ENCODE measurements around the gene CHST6.
A peak's percentile ranks its signal among the peaks of the same experiment; 100 is the strongest.
"Not testable (repeated sequence)": the region's sequence is repeated elsewhere in the genome, so short reads cannot be mapped to it uniquely, and the experiment has no call there.

The CHST6 gene

DNA sequence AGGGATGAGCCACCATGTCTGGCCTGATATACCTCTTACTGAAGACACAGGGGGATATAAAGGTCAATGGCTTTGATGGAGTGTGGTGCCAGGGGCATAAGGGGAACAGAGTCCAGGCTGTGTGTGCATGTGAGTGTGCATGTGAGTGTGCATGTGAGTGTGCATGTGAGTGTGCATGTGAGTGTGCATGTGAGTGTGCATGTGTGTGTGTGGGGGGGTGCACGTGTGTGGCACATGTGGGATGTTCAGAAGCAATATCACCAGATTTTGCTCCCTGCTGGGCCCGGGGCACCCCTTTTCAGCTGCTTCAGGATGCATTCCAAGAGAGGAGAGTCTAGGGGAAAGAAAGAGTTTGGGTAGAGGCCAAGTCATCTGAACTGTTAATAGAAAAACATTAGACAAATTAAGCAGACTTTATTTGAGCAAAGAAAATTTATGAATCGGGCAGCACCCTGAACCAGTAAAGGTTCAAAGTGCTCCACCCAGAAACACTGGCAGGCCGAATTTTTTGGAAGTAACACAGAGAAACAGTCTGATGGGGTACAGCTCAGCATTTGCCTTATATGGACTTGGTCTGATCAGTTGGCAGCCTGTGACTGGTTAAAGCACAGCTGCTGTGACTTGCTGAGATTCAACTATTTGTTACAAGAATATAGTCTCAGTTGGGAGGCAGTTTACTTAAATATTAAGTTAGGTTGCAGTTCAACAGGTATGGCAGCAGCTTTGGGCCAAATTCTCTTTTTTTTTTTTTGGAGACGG, 31.0 kb upstream of the CHST6 start:
- H3K27me3 Mint-ChIP-seq (ENCODE audit: low read depth) = peaks cover 3% of the 10 kb centered on the region
- H3K36me3 Mint-ChIP-seq (ENCODE audit: low read depth) = no peaks in the 10 kb centered on the region
- no peak overlapping the region for H3K4me3 Mint-ChIP-seq
- no peaks in the 10 kb centered on the region for H3K4me1 Mint-ChIP-seq (ENCODE audit: low read depth)
- DNase-seq (ENCODE audit: low spot score) = no peak
- H3K9me3 Mint-ChIP-seq = no peaks in the 10 kb centered on the region
- no peak overlapping the region for H3K27ac Mint-ChIP-seq

DNA sequence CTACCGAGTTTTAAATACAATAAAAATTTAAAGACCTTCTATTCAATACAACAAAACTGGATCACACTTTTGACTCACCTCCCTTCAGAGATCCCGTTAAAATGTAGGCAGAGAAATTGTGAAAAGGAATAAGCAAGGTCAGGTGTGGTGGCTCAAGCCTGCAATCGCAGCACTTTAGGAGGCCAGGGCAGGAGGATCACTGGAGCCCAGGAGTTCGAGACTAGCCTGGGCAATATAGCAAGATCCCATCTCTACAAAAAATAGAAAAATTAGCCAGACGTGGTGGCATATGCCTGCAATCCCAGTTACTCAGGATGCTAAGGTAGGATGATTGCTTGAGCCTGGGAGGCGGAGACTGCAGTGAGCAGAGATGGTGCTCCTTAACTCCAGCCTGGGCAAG, 23.9 kb upstream of the CHST6 start:
- no peak for DNase-seq (ENCODE audit: low spot score)
- no peak overlapping the region for H3K4me3 Mint-ChIP-seq
- peaks cover 7% of the 10 kb centered on the region for H3K4me1 Mint-ChIP-seq (ENCODE audit: low read depth)
- no peaks in the 10 kb centered on the region for H3K36me3 Mint-ChIP-seq (ENCODE audit: low read depth)
- peaks cover 3% of the 10 kb centered on the region for H3K27me3 Mint-ChIP-seq (ENCODE audit: low read depth)
- no peak overlapping the region for H3K27ac Mint-ChIP-seq
- no peaks in the 10 kb centered on the region for H3K9me3 Mint-ChIP-seq

DNA sequence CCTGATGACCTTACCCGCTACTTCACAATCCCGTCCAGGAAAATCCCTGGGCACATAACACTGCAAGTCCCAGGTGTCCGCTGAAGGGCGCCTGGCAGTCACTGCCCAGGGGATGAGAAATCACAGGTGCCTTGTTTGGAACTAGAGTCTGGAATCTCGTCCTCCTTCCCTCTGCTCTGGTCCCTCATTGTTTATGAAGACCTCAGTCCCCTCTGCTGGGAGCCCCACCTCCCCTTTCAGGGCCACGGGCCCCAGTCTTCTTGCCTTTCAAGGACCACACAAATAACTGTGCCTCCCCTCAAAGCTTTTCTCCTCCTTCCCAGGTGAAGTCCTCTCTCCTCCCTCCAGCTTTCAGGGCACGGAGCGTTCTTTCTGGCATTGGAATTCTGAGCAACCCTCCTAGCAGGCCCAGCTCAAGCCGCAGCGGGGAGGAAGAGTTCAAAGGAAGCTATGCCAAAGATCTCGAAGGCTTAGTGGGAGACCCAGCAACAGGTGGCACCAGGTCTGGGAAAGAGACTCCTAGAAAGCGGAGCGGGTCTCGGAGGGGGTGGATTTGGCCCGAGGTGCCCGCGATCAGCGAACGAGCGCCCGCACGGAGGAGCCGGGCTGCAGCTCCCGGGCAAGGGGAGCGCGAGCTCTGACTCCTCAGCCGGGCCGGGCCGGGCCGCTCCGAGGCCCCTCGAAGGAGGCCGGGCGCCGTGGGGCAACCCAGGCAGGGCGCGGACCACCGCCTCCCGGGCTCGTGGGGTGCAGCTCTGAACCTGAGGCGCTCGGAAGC, 21.1 kb upstream of the CHST6 start:
- H3K4me3 Mint-ChIP-seq = peak overlapping the region; percentile 72
- not testable (repeated sequence) for H3K27me3 Mint-ChIP-seq (ENCODE audit: low read depth); H3K9me3 Mint-ChIP-seq; H3K4me1 Mint-ChIP-seq (ENCODE audit: low read depth); H3K36me3 Mint-ChIP-seq (ENCODE audit: low read depth)
- peak; percentile 13 for DNase-seq (ENCODE audit: low spot score)
- H3K27ac Mint-ChIP-seq = peak overlapping the region; percentile 55

DNA sequence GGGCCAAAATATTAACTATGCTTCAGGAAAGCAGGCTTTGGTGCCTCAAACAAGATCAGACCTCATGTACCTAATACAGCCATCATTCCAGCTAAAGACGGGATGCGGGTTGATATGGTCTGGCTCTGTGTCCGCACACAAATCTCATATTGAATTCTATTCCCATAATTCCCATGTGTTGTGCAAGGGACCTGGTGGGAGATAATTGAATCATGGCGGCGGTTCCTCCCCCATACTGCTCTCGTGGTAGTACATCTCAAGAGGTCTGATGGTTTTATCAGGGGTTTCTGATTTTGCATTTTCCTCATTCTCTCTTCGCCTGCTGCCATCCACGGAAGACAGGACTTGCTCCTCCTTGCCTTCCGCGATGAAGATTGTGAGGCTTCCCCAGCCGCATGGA, 19.1 kb upstream of the CHST6 start:
- H3K27me3 Mint-ChIP-seq (ENCODE audit: low read depth) = no peaks in the 10 kb centered on the region
- H3K9me3 Mint-ChIP-seq = no peaks in the 10 kb centered on the region
- DNase-seq (ENCODE audit: low spot score) = no peak
- H3K36me3 Mint-ChIP-seq (ENCODE audit: low read depth) = no peaks in the 10 kb centered on the region
- H3K4me1 Mint-ChIP-seq (ENCODE audit: low read depth) = peaks cover 7% of the 10 kb centered on the region
- no peak overlapping the region for H3K4me3 Mint-ChIP-seq
- no peak overlapping the region for H3K27ac Mint-ChIP-seq

DNA sequence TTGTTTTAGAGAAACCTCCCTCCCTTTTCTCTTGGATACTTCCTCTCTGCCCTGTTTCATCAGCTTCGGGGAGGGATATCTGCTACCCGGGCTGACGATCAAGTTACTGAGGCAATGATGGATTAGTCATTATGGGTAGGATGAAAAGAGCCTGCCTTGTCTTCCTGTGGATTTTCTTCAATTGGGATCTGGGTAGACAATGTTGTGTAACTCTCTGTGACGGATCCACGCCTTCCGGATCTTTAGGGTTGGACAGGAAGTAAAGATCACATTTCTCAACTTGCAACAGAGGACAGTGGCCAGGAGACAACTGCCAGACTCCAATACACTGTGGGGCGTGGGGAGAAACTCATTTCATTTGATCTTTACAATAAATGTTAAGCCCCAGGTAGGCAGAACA, 11.3 kb upstream of the CHST6 start:
- no peak overlapping the region for H3K27ac Mint-ChIP-seq

DNA sequence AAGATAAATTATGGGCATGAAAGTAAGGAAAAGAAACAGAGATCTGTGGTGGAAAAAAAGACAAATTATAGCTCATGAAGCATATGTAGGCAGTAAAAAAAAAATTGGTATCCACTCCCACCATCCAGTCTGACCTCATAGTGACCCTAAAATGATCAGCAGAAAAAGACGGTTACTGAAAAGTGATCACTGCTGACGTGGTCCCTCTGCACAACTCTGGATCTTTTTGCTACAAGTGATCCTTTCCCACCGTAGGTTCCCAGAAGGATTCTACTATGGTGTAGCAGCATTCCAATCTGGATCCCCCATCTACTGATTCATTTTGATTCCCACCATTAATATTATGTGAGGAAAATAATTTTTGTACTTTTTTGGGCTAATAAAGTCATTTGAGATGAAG, 10.9 kb upstream of the CHST6 start:
- DNase-seq (ENCODE audit: low spot score) = no peak
- H3K4me1 Mint-ChIP-seq (ENCODE audit: low read depth) = no peaks in the 10 kb centered on the region
- peaks cover 12% of the 10 kb centered on the region for H3K27me3 Mint-ChIP-seq (ENCODE audit: low read depth)
- no peaks in the 10 kb centered on the region for H3K36me3 Mint-ChIP-seq (ENCODE audit: low read depth)
- H3K9me3 Mint-ChIP-seq = no peaks in the 10 kb centered on the region
- no peak overlapping the region for H3K4me3 Mint-ChIP-seq
- H3K27ac Mint-ChIP-seq = no peak overlapping the region

More for the DNA sequence above, 11.3 kb upstream of the CHST6 start:
- Mint-ChIP-seq H3K4me3 (no peak overlapping the region), H3K36me3 (ENCODE audit: low read depth) (no peaks in the 10 kb centered on the region), H3K4me1 (ENCODE audit: low read depth) (no peaks in the 10 kb centered on the region), H3K9me3 (no peaks in the 10 kb centered on the region), H3K27me3 (ENCODE audit: low read depth) (peaks cover 12% of the 10 kb centered on the region)
- DNase-seq (ENCODE audit: low spot score) = no peak

DNA sequence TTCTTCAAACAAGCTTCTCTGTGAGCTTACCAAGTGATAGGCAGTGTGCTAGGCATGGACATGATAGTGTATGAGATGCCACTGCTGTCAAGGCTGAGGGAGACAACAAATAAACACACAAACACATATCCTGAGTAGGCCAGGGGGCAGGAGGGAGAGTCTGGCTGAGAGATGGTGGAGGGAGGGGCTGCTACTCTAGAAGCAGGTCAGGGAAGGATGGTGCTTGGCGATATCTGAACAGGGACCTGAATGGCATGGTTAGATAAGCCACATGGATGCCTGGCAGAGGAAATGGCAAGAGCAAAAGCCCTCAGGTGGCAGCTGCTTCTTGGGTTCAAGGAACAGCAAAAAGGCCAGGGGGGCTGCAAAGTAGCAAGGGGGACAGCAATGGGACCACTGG, 8.6 kb upstream of the CHST6 start:
- peaks cover 14% of the 10 kb centered on the region for H3K27me3 Mint-ChIP-seq (ENCODE audit: low read depth)
- no peak overlapping the region for H3K27ac Mint-ChIP-seq
- no peak overlapping the region for H3K4me3 Mint-ChIP-seq
- no peaks in the 10 kb centered on the region for H3K4me1 Mint-ChIP-seq (ENCODE audit: low read depth)
- H3K36me3 Mint-ChIP-seq (ENCODE audit: low read depth) = no peaks in the 10 kb centered on the region
- DNase-seq (ENCODE audit: low spot score) = no peak
- no peaks in the 10 kb centered on the region for H3K9me3 Mint-ChIP-seq

DNA sequence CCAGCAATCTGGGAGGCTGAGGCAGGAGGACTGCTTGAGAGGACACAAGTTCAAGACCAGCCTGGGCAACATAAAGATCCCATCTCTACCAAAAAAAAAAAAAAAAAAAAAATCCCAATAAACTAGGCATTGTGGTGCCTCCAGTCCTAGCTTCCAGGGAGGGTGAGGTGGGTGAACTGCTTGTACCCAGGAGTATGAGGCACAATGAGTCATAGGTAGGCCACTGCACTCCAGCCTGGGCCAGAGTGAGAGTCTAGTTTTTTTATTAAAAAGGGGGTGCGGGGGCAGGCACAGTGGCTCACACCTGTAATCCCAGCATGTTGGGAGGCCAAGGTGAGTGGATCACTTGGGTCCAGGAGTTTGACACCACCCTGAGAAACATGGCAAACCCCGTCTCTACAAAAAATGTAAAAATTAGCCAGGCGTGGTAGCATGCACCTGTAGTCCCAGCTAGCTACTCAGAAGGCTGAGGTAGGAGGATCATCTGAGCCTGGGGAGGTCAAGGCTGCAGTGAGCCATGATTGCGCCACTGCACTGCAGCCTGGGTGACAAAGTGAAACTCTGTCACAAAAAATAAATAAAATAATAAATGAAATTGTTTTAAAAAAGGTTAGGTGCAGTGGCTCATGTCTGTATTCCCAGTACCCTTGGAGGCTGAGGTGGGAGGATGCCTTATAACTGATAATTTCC, 7.8 kb upstream of the CHST6 start:
- no peak for DNase-seq (ENCODE audit: low spot score)
- Mint-ChIP-seq H3K4me1 (ENCODE audit: low read depth) (no peaks in the 10 kb centered on the region), H3K36me3 (ENCODE audit: low read depth) (no peaks in the 10 kb centered on the region), H3K27ac (no peak overlapping the region), H3K27me3 (ENCODE audit: low read depth) (peaks cover 10% of the 10 kb centered on the region), H3K9me3 (no peaks in the 10 kb centered on the region), H3K4me3 (no peak overlapping the region)

DNA sequence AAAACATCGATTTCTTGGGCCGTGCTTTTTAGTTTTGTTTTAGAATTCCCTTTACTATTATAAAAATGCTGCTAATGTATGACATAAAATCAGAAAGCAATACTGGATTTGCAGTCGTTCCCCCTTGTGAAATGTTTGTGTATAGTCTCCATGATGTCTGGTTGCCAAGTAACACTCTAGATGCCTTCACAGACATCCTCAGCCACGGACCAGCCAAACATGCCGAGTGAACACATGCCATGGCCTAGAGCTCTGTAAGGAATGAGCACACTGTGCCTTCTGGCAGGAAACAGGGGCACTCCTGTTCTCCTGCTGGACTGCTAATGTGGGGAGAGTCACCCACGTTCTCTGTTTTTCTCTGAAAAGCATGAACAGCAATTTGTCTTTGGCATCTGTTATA, 6.6 kb upstream of the CHST6 start:
- H3K27me3 Mint-ChIP-seq (ENCODE audit: low read depth); H3K4me3 Mint-ChIP-seq; H3K27ac Mint-ChIP-seq; H3K36me3 Mint-ChIP-seq (ENCODE audit: low read depth); H3K9me3 Mint-ChIP-seq; DNase-seq (ENCODE audit: low spot score); H3K4me1 Mint-ChIP-seq (ENCODE audit: low read depth): not testable (repeated sequence)

DNA sequence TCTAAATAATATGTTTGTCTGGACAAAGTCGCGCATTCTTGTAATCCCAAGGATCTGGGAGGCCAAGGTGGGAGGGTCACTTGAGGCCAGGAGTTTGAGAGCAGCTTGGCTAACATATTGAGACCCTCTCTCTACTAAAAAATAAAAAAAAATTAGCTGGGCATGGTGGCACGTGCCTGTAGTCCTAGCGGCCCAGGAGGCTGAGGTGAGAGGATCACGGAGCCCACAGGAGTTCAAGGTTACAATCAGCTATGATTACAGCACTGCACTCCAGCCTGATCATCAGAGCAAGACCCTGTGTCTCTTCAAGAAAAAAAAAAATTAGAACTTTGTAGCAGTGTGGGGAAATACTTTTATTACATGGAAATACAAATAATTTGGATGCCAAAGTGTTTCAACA, 6.1 kb upstream of the CHST6 start:
- H3K27ac Mint-ChIP-seq = no peak overlapping the region
- H3K27me3 Mint-ChIP-seq (ENCODE audit: low read depth) = peaks cover 5% of the 10 kb centered on the region

DNA sequence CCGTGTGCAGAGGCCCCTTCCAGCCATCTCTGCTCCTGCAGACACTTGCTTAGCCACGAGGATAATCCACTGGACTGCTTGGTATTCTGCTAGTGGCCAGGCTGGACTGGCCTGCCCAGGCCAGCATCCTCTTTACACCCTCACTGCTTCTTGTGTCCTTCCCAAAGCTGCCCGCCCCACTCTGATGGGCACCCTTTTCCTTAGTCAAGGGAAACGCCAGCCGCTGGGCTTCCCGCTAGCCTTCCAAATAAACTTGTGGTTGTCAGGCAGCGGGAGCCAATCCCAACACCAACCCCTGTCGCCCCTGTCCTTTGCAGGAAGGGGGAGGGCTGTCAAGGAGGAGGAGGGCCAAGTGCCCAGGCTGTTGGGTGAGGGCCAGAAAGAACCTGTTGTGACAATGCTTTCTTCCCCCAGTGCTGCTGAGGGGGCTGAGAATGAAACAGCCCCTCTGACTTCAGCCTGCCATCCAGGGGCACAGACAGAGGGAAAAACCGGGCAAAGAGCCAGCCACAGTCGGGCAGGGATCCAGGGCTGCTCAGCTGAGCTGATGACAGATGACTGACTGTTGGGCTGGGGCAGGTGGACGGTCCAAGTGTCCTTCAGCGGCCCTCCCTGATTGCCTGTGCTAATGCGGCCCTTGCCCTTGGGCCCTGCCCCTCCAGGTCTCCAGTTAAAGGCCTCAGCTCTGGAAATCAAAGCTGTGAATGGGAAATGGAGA, 3.5 kb upstream of the CHST6 start:
- not testable (repeated sequence) for H3K9me3 Mint-ChIP-seq; H3K36me3 Mint-ChIP-seq (ENCODE audit: low read depth); H3K4me1 Mint-ChIP-seq (ENCODE audit: low read depth); H3K4me3 Mint-ChIP-seq; DNase-seq (ENCODE audit: low spot score); H3K27ac Mint-ChIP-seq
- peaks cover 12% of the 10 kb centered on the region for H3K27me3 Mint-ChIP-seq (ENCODE audit: low read depth)

More for the DNA sequence above, 6.1 kb upstream of the CHST6 start:
- DNase-seq (ENCODE audit: low spot score) = no peak
- Mint-ChIP-seq H3K36me3 (ENCODE audit: low read depth) (no peaks in the 10 kb centered on the region), H3K4me1 (ENCODE audit: low read depth) (no peaks in the 10 kb centered on the region), H3K9me3 (no peaks in the 10 kb centered on the region), H3K4me3 (no peak overlapping the region)

DNA sequence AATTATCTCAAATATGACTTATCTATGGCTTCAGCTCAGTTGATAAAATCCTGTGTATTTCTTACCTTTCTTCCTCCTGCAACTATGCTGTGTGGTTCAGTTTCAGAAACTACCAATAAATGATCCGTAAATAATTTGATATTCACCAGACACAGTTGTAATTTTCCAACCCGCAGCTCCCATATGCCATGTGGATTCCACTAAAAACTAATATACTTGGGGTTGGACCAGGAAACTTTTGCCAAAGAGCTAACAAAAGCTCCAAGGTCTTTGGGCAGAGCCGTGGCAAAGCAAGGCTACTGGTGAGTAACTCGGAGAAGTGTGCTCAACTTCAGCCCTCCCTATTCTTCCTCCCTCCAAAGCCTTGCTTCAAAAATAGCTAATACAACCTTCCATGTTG, 2.3 kb upstream of the CHST6 start:
- Mint-ChIP-seq H3K4me1 (ENCODE audit: low read depth) (peaks cover 2% of the 10 kb centered on the region), H3K27me3 (ENCODE audit: low read depth) (peaks cover 17% of the 10 kb centered on the region), H3K27ac (no peak overlapping the region), H3K4me3 (no peak overlapping the region), H3K36me3 (ENCODE audit: low read depth) (no peaks in the 10 kb centered on the region), H3K9me3 (no peaks in the 10 kb centered on the region)
- DNase-seq (ENCODE audit: low spot score) = no peak

DNA sequence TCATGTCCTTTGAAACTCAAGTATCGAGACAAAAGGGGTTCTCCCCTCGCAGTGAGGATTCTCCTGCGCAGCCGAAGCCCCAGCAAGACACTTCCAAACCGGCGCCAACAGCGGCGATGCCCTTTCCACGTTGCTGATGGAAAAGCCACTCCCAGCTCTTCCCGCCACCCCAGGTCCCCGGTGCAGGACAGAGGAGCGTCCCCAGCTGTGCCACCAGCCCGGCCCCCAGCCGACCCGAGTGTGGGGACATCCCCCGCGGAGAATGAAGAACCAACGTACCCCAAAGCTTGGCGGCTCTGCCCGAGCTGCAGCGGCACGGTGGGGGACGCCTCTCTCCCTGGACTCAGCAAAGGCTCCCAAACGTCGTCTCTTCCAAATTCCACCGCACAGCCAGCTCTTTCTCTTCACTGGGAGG, 573 bp downstream of the CHST6 start:
- Mint-ChIP-seq H3K27me3 (ENCODE audit: low read depth) (peaks cover 15% of the 10 kb centered on the region), H3K36me3 (ENCODE audit: low read depth) (no peaks in the 10 kb centered on the region), H3K4me3 (peak overlapping the region; percentile 57), H3K4me1 (ENCODE audit: low read depth) (peaks cover 2% of the 10 kb centered on the region), H3K9me3 (no peaks in the 10 kb centered on the region), H3K27ac (no peak overlapping the region)
- DNase-seq (ENCODE audit: low spot score) = no peak

DNA sequence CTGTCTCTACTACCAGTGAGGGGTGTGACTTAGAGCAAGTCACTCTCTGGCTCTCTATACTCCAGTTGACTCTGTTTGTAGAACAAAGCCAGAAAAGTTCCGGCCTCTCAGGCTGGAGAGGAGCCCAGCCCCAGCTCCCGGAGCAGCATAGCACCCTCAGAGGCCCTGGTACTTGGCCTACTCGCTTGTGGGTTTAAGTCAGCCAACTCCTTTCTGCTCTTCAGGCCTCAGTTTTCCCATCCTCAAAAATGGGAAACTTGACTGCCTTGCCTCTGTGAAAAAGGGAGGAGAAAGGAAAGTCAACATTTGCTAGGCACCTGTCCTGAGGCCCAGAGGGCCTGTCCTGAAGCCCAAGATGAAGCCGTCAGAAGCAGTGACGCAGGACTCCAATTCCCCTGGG, 1.1 kb downstream of the CHST6 start:
- Mint-ChIP-seq H3K36me3 (ENCODE audit: low read depth) (no peaks in the 10 kb centered on the region), H3K4me1 (ENCODE audit: low read depth) (peaks cover 2% of the 10 kb centered on the region), H3K9me3 (no peaks in the 10 kb centered on the region), H3K27ac (no peak overlapping the region), H3K27me3 (ENCODE audit: low read depth) (peaks cover 14% of the 10 kb centered on the region), H3K4me3 (no peak overlapping the region)
- DNase-seq (ENCODE audit: low spot score) = no peak
